ENCODE results near the gene DLST.

DLST gene

GRCh38 chr14:74855945-74856344 lies 25.8 kb upstream of the DLST start:
- Histone ChIP-seq H3K79me2 (ENCODE audit: insufficient read depth, low read length) (no peaks in the 10 kb centered on the region), H3K27me3 (ENCODE audit: insufficient read depth, low read length, poor library complexity, severe bottlenecking) (no peaks in the 10 kb centered on the region), H3K9me2 (replicated peaks; ENCODE audit: low read depth, low read length) (no peaks in the 10 kb centered on the region), H3K9ac (ENCODE audit: low read depth, low read length, poor library complexity, severe bottlenecking) (no peak overlapping the region), H2AFZ (ENCODE audit: low read length) (no peak overlapping the region), H3K9me3 (ENCODE audit: insufficient read depth, low read depth, low read length) (no peaks in the 10 kb centered on the region), H3K4me2 (ENCODE audit: low read depth, low read length, poor library complexity, severe bottlenecking) (no peak overlapping the region), H4K20me1 (ENCODE audit: insufficient read depth, low read length, poor library complexity, severe bottlenecking) (no peaks in the 10 kb centered on the region), H3K4me3 (ENCODE audit: low read length, poor library complexity, severe bottlenecking) (no peak overlapping the region), H3K4me1 (ENCODE audit: insufficient read depth, low read length, poor library complexity, severe bottlenecking) (no peaks in the 10 kb centered on the region), H3K36me3 (ENCODE audit: insufficient read depth, low read length) (no peaks in the 10 kb centered on the region), H3F3A (ENCODE audit: low read depth) (no peaks in the 10 kb centered on the region)
- TF ChIP-seq EZH2phosphoT487 (IDR thresholded peaks at IDR 0.05; ENCODE audit: borderline replicate concordance) (no peak), CTCF (conservative IDR thresholded peaks at IDR 0.05; ENCODE audit: low read length) (no peak)

- Histone ChIP-seq H3K9ac (ENCODE audit: low read depth, low read length, poor library complexity, severe bottlenecking) (no peak overlapping the region), H3K4me3 (ENCODE audit: low read length, poor library complexity, severe bottlenecking) (no peak overlapping the region), H3K4me1 (ENCODE audit: insufficient read depth, low read length, poor library complexity, severe bottlenecking) (no peaks in the 10 kb centered on the region), H3K9me3 (ENCODE audit: insufficient read depth, low read depth, low read length) (no peaks in the 10 kb centered on the region), H3K27me3 (ENCODE audit: insufficient read depth, low read length, poor library complexity, severe bottlenecking) (no peaks in the 10 kb centered on the region), H3K36me3 (ENCODE audit: insufficient read depth, low read length) (no peaks in the 10 kb centered on the region), H2AFZ (ENCODE audit: low read length) (no peak overlapping the region), H4K20me1 (ENCODE audit: insufficient read depth, low read length, poor library complexity, severe bottlenecking) (no peaks in the 10 kb centered on the region), H3F3A (ENCODE audit: low read depth) (no peaks in the 10 kb centered on the region), H3K79me2 (ENCODE audit: insufficient read depth, low read length) (no peaks in the 10 kb centered on the region), H3K4me2 (ENCODE audit: low read depth, low read length, poor library complexity, severe bottlenecking) (no peak overlapping the region), H3K9me2 (replicated peaks; ENCODE audit: low read depth, low read length) (no peaks in the 10 kb centered on the region)
- no peak for TF ChIP-seq CTCF (conservative IDR thresholded peaks at IDR 0.05; ENCODE audit: low read length)
Observed at GRCh38 chr14:74856366-74856765, 25.4 kb upstream of the DLST start.

- Histone ChIP-seq H3K36me3 (ENCODE audit: insufficient read depth, low read length) (no peaks in the 10 kb centered on the region), H4K20me1 (ENCODE audit: insufficient read depth, low read length, poor library complexity, severe bottlenecking) (no peaks in the 10 kb centered on the region), H3K4me1 (ENCODE audit: insufficient read depth, low read length, poor library complexity, severe bottlenecking) (no peaks in the 10 kb centered on the region), H3K9me3 (ENCODE audit: insufficient read depth, low read depth, low read length) (no peaks in the 10 kb centered on the region), H3K4me2 (ENCODE audit: low read depth, low read length, poor library complexity, severe bottlenecking) (no peak overlapping the region), H3K79me2 (ENCODE audit: insufficient read depth, low read length) (no peaks in the 10 kb centered on the region), H3K27me3 (ENCODE audit: insufficient read depth, low read length, poor library complexity, severe bottlenecking) (no peaks in the 10 kb centered on the region), H3K9ac (ENCODE audit: low read depth, low read length, poor library complexity, severe bottlenecking) (no peak overlapping the region), H3K9me2 (replicated peaks; ENCODE audit: low read depth, low read length) (no peaks in the 10 kb centered on the region), H3F3A (ENCODE audit: low read depth) (no peaks in the 10 kb centered on the region), H2AFZ (ENCODE audit: low read length) (no peak overlapping the region), H3K4me3 (ENCODE audit: low read length, poor library complexity, severe bottlenecking) (no peak overlapping the region)
- TF ChIP-seq CTCF (conservative IDR thresholded peaks at IDR 0.05; ENCODE audit: low read length) (no peak), EZH2phosphoT487 (IDR thresholded peaks at IDR 0.05; ENCODE audit: borderline replicate concordance) (no peak)
Observed at GRCh38 chr14:74858022-74858421, 23.7 kb upstream of the DLST start.

Measured in Loucy (cell line).